Suprapubic skin (tissue), 4 donors: Measurements from ENCODE around the gene VWA7.

ENCODE experiments used
- POLR2A ChIP-seq, 2 donors: fragments of 450-650 bp; IDR thresholded peaks; one replicate each; pipeline ENCODE4 v1.6.1; 2017; ENCODE audit warnings: antibody characterized with exemption in 2 of 2, mild to moderate bottlenecking in 2 of 2, moderate library complexity in 2 of 2
- POLR2AphosphoS5 ChIP-seq, 3 donors: sonication (generic); formaldehyde crosslinking; IDR thresholded peaks; one replicate each; pipeline ENCODE4 v1.6.1; 2017; ENCODE audit warnings: antibody characterized with exemption in 3 of 3
- TF ChIP-seq, protein P1 (sequence below), 2 donors: fragments of 200-600 bp in 1 of 2; fragments of 450-650 bp in 1 of 2; sonication (generic) in 1 of 2; IDR thresholded peaks; one replicate each; pipeline ENCODE4 v1.5.1; 2016 to 2019; ENCODE audit warnings: antibody characterized with exemption in 2 of 2, mild to moderate bottlenecking in 1 of 2, moderate library complexity in 1 of 2

DNA sequence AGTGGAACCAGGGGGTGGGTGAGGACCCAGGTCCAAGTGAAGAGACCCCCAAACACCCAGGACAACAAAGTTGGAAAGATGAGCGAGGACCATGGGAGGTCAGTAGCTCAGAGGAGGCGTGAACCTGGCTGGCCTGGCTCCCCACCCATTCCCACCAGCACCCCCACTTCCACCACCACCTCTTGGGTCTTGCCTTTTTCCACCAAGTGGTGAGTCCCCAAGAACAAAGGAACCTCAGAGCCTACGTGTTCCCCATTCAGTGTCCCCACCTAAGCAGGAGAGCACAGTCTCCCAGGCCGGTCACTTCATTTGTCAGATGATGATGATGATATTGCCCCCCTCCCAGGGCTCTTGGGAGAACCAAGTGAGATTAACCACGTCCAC is 531 bp upstream of the VWA7 start:
- TF ChIP-seq, protein P1, sequence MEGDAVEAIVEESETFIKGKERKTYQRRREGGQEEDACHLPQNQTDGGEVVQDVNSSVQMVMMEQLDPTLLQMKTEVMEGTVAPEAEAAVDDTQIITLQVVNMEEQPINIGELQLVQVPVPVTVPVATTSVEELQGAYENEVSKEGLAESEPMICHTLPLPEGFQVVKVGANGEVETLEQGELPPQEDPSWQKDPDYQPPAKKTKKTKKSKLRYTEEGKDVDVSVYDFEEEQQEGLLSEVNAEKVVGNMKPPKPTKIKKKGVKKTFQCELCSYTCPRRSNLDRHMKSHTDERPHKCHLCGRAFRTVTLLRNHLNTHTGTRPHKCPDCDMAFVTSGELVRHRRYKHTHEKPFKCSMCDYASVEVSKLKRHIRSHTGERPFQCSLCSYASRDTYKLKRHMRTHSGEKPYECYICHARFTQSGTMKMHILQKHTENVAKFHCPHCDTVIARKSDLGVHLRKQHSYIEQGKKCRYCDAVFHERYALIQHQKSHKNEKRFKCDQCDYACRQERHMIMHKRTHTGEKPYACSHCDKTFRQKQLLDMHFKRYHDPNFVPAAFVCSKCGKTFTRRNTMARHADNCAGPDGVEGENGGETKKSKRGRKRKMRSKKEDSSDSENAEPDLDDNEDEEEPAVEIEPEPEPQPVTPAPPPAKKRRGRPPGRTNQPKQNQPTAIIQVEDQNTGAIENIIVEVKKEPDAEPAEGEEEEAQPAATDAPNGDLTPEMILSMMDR (IDR thresholded peaks at IDR 0.05) = no peak
- no peak for TF ChIP-seq POLR2A (IDR thresholded peaks at IDR 0.05)
- TF ChIP-seq POLR2AphosphoS5 (IDR thresholded peaks at IDR 0.05) = no peak
